ENCODE results near the gene RAD51AP1.
A peak's percentile ranks its signal among the peaks of the same experiment; 100 is the strongest.

The RAD51AP1 gene

GRCh38 chr12:4556735-4557530, 18.2 kb downstream of the RAD51AP1 start:
- TF ChIP-seq FOXK2 (IDR thresholded peaks at IDR 0.05) (no peak), ZNF384 (IDR thresholded peaks at IDR 0.05) (no peak), NFRKB (IDR thresholded peaks at IDR 0.05) (no peak), LEF1 (IDR thresholded peaks at IDR 0.05; ENCODE audit: borderline replicate concordance) (no peak), SP1 (IDR thresholded peaks at IDR 0.05) (no peak), BHLHE40 (IDR thresholded peaks at IDR 0.05; ENCODE audit: borderline replicate concordance) (no peak), FOXA1 (IDR thresholded peaks at IDR 0.05) (no peak), SUZ12 (IDR thresholded peaks at IDR 0.05) (no peak), ARNT (IDR thresholded peaks at IDR 0.05) (no peak), CTBP1 (IDR thresholded peaks at IDR 0.05; ENCODE audit: borderline replicate concordance) (no peak)
- TF ChIP-seq, protein P1, sequence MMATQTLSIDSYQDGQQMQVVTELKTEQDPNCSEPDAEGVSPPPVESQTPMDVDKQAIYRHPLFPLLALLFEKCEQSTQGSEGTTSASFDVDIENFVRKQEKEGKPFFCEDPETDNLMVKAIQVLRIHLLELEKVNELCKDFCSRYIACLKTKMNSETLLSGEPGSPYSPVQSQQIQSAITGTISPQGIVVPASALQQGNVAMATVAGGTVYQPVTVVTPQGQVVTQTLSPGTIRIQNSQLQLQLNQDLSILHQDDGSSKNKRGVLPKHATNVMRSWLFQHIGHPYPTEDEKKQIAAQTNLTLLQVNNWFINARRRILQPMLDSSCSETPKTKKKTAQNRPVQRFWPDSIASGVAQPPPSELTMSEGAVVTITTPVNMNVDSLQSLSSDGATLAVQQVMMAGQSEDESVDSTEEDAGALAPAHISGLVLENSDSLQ (IDR thresholded peaks at IDR 0.05): no peak
- ChIA-PET CTCF (interaction anchor here (0.7 to 0.8 kb wide), 2 partner anchors 105 to 109 kb away, joined by 3 read pairs; no protein-coding TSS in a partner anchor), POLR2A (no interaction called here)
- DNase-seq (ENCODE audit: extremely low spot score): no peak

GRCh38 chr12:4557586-4557985, 18.9 kb downstream of the RAD51AP1 start:
- CTCF ChIA-PET: interaction anchor here (0.8 kb wide), 1 partner anchor 104 kb away, joined by 3 read pairs; no protein-coding TSS in a partner anchor
- POLR2A ChIA-PET: no interaction called here
- no peak for DNase-seq (ENCODE audit: extremely low spot score)
- TF ChIP-seq TARDBP (IDR thresholded peaks at IDR 0.05) (no peak), SUZ12 (IDR thresholded peaks at IDR 0.05) (no peak), FOXK2 (IDR thresholded peaks at IDR 0.05) (no peak), FOXM1 (IDR thresholded peaks at IDR 0.05; ENCODE audit: borderline replicate concordance) (no peak), BHLHE40 (IDR thresholded peaks at IDR 0.05; ENCODE audit: borderline replicate concordance) (no peak), CTBP1 (IDR thresholded peaks at IDR 0.05; ENCODE audit: borderline replicate concordance) (no peak), LEF1 (IDR thresholded peaks at IDR 0.05; ENCODE audit: borderline replicate concordance) (no peak), ARNT (IDR thresholded peaks at IDR 0.05) (no peak), NFRKB (IDR thresholded peaks at IDR 0.05) (no peak), SP1 (IDR thresholded peaks at IDR 0.05) (no peak), ELF4 (IDR thresholded peaks at IDR 0.05) (no peak), ZNF384 (IDR thresholded peaks at IDR 0.05) (no peak), HDGF (IDR thresholded peaks at IDR 0.05; ENCODE audit: borderline replicate concordance) (no peak)
- TF ChIP-seq, protein P1 (IDR thresholded peaks at IDR 0.05): no peak

DNA sequence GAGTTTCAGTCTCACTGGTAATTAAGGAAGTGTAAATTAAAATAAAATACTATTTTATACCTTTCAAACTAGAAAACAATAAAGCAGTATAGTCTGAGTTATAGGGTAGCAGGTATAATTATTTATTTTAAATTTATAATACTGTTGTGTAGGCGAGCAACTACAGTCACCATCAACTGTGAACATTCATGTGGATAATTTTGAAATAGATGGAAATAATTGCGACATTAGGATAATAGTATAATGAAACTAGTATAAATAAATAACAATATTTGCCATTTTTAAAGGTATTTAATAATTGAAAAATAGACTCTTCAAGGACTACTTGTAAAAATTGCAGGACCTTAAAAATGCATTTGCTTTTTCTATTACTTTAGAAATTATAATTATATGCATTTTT, 19.5 kb downstream of the RAD51AP1 start:
- ChIA-PET CTCF (no interaction called here), POLR2A (no interaction called here)
- DNase-seq (ENCODE audit: extremely low spot score): no peak
- TF ChIP-seq FOXA1 (IDR thresholded peaks at IDR 0.05) (no peak), SUZ12 (IDR thresholded peaks at IDR 0.05) (no peak), BHLHE40 (IDR thresholded peaks at IDR 0.05; ENCODE audit: borderline replicate concordance) (no peak), CTBP1 (IDR thresholded peaks at IDR 0.05; ENCODE audit: borderline replicate concordance) (no peak), TARDBP (IDR thresholded peaks at IDR 0.05) (no peak), ELF4 (IDR thresholded peaks at IDR 0.05) (no peak)

DNA sequence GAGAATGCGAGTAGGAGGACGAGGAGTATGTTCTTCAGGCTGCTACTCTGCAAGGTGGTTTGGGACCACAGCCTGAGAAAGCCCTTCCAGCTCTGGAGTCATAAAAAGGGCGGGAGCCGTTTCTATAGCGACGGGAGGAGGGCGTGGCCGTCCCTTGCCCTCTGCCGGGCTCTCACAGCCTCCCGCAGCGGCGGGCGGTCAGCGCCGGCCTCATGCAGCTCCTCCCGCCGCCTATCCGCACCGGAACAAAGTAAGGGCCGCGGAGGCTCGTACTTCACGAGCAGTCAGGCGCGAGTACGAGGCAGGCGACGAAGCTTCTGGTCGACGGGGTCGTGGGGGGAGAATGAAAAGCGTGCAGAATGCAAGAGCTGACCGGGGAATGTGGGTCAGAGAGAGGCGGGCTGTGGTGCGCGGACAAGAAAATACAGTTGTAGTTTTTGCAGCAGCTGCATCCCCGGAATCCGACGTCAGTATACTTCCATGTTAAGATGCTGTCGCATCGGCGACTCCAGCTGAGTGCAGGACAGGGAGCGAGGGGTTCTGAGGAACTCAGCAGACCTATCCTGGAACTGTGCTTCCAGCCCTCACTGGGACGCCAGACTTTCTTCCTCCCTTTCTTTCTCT, 23.5 kb downstream of the RAD51AP1 start, which contains the start of gene DYRK4:
Gene DYRK4 (plus strand): TSS at position 175 of the 624 bp plus-strand sequence. CDS start 38 bp downstream, at position 213.
- CTCF ChIA-PET: interaction anchor here (0.7 to 1.2 kb wide), 2 partner anchors 42 to 73 kb away, joined by 3 read pairs; no protein-coding TSS in a partner anchor
- POLR2A ChIA-PET: interaction anchor here (1.2 kb wide), 1 partner anchor 9 kb away, joined by 3 read pairs; no protein-coding TSS in a partner anchor
- TF ChIP-seq L3MBTL2 (conservative IDR thresholded peaks at IDR 0.05) (peak; percentile 97), CTBP1 (IDR thresholded peaks at IDR 0.05; ENCODE audit: borderline replicate concordance) (no peak)
- DNase-seq (ENCODE audit: extremely low spot score): peak; percentile 90

DNA sequence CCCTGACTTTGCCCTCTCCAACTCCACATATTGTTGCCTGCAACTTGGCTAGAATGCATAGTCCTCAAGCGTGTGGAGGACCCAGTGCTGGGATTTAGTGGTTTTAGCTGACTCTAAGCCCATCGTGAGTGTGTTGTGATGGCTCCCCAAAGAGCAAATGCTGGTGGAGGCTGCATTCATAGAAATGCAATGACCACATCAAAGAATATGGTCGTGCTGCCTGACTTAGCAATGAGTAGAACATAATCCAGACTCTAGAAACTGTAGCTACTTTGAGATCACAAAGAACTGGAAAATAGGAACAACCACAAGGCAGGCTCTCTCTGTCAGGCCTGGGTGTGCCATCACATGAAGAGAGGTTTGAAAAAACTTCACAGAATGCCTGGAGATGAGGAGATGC, 24.6 kb downstream of the RAD51AP1 start:
- POLR2A ChIA-PET: no interaction called here
- TF ChIP-seq L3MBTL2 (conservative IDR thresholded peaks at IDR 0.05): no peak
- no peak for TF ChIP-seq NFRKB (IDR thresholded peaks at IDR 0.05)
- TF ChIP-seq FOXA1 (IDR thresholded peaks at IDR 0.05): no peak
- TF ChIP-seq ELF4 (IDR thresholded peaks at IDR 0.05): no peak
- TF ChIP-seq, protein P1 (IDR thresholded peaks at IDR 0.05): no peak
- TF ChIP-seq ARNT (IDR thresholded peaks at IDR 0.05): no peak
- no peak for TF ChIP-seq HDGF (IDR thresholded peaks at IDR 0.05; ENCODE audit: borderline replicate concordance)
- TF ChIP-seq TARDBP (IDR thresholded peaks at IDR 0.05): no peak
- no peak for TF ChIP-seq BHLHE40 (IDR thresholded peaks at IDR 0.05; ENCODE audit: borderline replicate concordance)
- no peak for DNase-seq (ENCODE audit: extremely low spot score)
- CTCF ChIA-PET: interaction anchor here (1.2 kb wide), 1 partner anchor 41 kb away, joined by 3 read pairs; no protein-coding TSS in a partner anchor

DNA sequence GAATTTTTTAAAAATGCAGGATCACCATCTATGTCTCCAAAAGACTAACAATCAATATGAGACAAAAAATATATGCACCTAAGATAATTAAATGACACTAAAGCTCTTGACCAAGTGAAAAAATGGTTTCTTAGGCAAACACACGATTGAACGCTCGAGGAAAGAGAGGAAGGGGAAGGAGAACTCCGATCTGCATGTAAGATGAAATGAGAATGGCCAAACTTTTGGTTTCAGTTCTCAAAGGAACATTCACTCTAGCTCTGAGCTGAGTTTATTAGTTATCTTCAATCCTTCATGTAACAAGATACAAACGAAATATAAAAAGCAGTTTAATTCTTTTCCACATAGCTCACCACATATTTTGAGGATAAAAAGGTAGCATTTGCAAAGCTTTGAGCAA, 26.1 kb downstream of the RAD51AP1 start:
- no peak for DNase-seq (ENCODE audit: extremely low spot score)
- POLR2A ChIA-PET: no interaction called here
- CTCF ChIA-PET: no interaction called here
- TF ChIP-seq BHLHE40 (IDR thresholded peaks at IDR 0.05; ENCODE audit: borderline replicate concordance) (no peak), SP1 (IDR thresholded peaks at IDR 0.05) (no peak), L3MBTL2 (conservative IDR thresholded peaks at IDR 0.05) (no peak), HDGF (IDR thresholded peaks at IDR 0.05; ENCODE audit: borderline replicate concordance) (no peak), LEF1 (IDR thresholded peaks at IDR 0.05; ENCODE audit: borderline replicate concordance) (no peak), CTBP1 (IDR thresholded peaks at IDR 0.05; ENCODE audit: borderline replicate concordance) (no peak), TARDBP (IDR thresholded peaks at IDR 0.05) (no peak), ELF4 (IDR thresholded peaks at IDR 0.05) (no peak), ARNT (IDR thresholded peaks at IDR 0.05) (no peak), FOXM1 (IDR thresholded peaks at IDR 0.05; ENCODE audit: borderline replicate concordance) (no peak), SUZ12 (IDR thresholded peaks at IDR 0.05) (no peak), FOXA1 (IDR thresholded peaks at IDR 0.05) (no peak)
- TF ChIP-seq, protein P1 (IDR thresholded peaks at IDR 0.05): no peak
